SK-N-SH (cell line): ENCODE results near the gene PTPRF. TPM values are rescaled to one million over a fixed set of nuclear protein-coding genes. Genes with fewer than 3 reads are reported as not detected.
"Not testable (repeated sequence)": the region's sequence is repeated elsewhere in the genome, so short reads cannot be mapped to it uniquely, and the experiment has no call there.

Source experiments
- CTCF ChIA-PET: fragments of 300-600, 350-600 bp; formaldehyde crosslinking; extraction: SDS; loops from one replicate; lab custom pipeline; 2021; lab: Yijun Ruan, JAX
- POLR2A ChIA-PET: fragments of 350-600 bp; sonication (Branson Sonifier 250); formaldehyde crosslinking; extraction: SDS; loops from one replicate; lab custom pipeline; 2020; ENCODE audit warnings: antibody characterized with exemption, inconsistent platforms; lab: Yijun Ruan, JAX
- DNase-seq: peaks from one replicate; pipeline ENCODE4 v3.0.0; 2012
- H2AFZ ChIP-seq: fragments of 200-600 bp; sonication (generic); 2 replicates; pipeline ENCODE4 v1.8.1; 2016; ENCODE audit warnings: antibody characterized with exemption, mild to moderate bottlenecking, low read depth
- H3F3A ChIP-seq: fragments of 200-600 bp; sonication (generic); replicated peaks from 2 replicates; pipeline ENCODE3; 2016; ENCODE audit warnings: antibody characterized with exemption, mild to moderate bottlenecking; ENCODE audit not compliant: insufficient read depth
- H3K27ac ChIP-seq, 2 experiments: fragments of 200-500 bp in 1 of 2; fragments of 200-600 bp in 1 of 2; sonication (Bioruptor generic) in 1 of 2; sonication (generic), shearing (Covaris generic) in 1 of 2; 2 replicates each; pipeline versions ENCODE4 v1.5.1 to v1.6.1; 2014 to 2016; ENCODE audit warnings: low read depth in 2 of 2, inconsistent platforms in 1 of 2, low read length in 1 of 2, mild to moderate bottlenecking in 1 of 2, mixed read lengths in 1 of 2
- H3K27me3 ChIP-seq: fragments of 200-600 bp; sonication (generic), shearing (Covaris generic); 2 replicates; pipeline ENCODE4 v1.6.1; 2016; ENCODE audit warnings: mixed run types; ENCODE audit not compliant: insufficient read depth
- H3K36me3 ChIP-seq, 2 experiments: fragments of 200-500 bp in 1 of 2; fragments of 200-600 bp in 1 of 2; sonication (Bioruptor generic) in 1 of 2; sonication (generic) in 1 of 2; replicated peaks in 1 of 2; 2 replicates each; pipeline versions ENCODE3 to v1.5.1; 2014 to 2016; ENCODE audit warnings: low read length in 1 of 2, mild to moderate bottlenecking in 1 of 2; ENCODE audit not compliant: insufficient read depth in 2 of 2, control insufficient read depth in 1 of 2
- H3K4me1 ChIP-seq, 2 experiments: fragments of 200-500 bp in 1 of 2; fragments of 200-600 bp in 1 of 2; sonication (Bioruptor generic) in 1 of 2; sonication (generic), shearing (Covaris generic) in 1 of 2; 2 replicates each; pipeline versions ENCODE4 v1.5.1 to v1.6.1; 2014 to 2016; ENCODE audit warnings: low read depth in 1 of 2, low read length in 1 of 2, mixed run types in 1 of 2; ENCODE audit not compliant: insufficient read depth in 2 of 2, control insufficient read depth in 1 of 2
- H3K4me2 ChIP-seq: fragments of 200-600 bp; sonication (generic), shearing (Covaris generic); 2 replicates; pipeline ENCODE4 v1.6.1; 2017; ENCODE audit warnings: mixed run types
- H3K4me3 ChIP-seq, 2 experiments: fragments of 200-500 bp in 1 of 2; fragments of 200-600 bp in 1 of 2; sonication (Bioruptor generic) in 1 of 2; sonication (generic), shearing (Covaris generic) in 1 of 2; 2 replicates each; pipeline versions ENCODE4 v1.5.1 to v1.8.1; 2014 to 2016; ENCODE audit warnings: low read depth in 2 of 2, inconsistent platforms in 1 of 2, low read length in 1 of 2, mild to moderate bottlenecking in 1 of 2, mixed read lengths in 1 of 2, moderate library complexity in 1 of 2
- H3K79me2 ChIP-seq: fragments of 200-600 bp; sonication (generic); 2 replicates; pipeline ENCODE4 v1.8.1; 2017; ENCODE audit warnings: mild to moderate bottlenecking; ENCODE audit not compliant: insufficient read depth
- H3K9ac ChIP-seq: fragments of 200-600 bp; sonication (generic); 2 replicates; pipeline ENCODE4 v1.6.1; 2017; ENCODE audit warnings: mixed run types
- H3K9me2 ChIP-seq: fragments of 200-600 bp; sonication (generic); 2 replicates; pipeline ENCODE4 v1.6.1; 2017; ENCODE audit warnings: mixed run types
- H3K9me3 ChIP-seq: fragments of 200-600 bp; sonication (generic); 2 replicates; pipeline ENCODE4 v1.6.1; 2017; ENCODE audit warnings: mixed run types, mild to moderate bottlenecking, moderate library complexity
- H4K20me1 ChIP-seq: fragments of 200-600 bp; sonication (generic); 2 replicates; pipeline ENCODE4 v1.6.1; 2017; ENCODE audit warnings: mild to moderate bottlenecking, mixed run types; ENCODE audit not compliant: insufficient read depth
- EP300 ChIP-seq, 2 experiments: IDR thresholded peaks; 2 replicates each; pipeline versions ENCODE4 v1.4.0 to v1.6.1; 2012; ENCODE audit warnings: borderline replicate concordance in 1 of 2, low read depth in 1 of 2, low read length in 1 of 2
- EZH2phosphoT487 ChIP-seq: fragments of 200-600 bp; sonication (generic); IDR thresholded peaks from 2 replicates; pipeline ENCODE4 v1.6.1; 2017; ENCODE audit warnings: low read depth, mixed run types, mild to moderate bottlenecking, antibody characterized with exemption, moderate library complexity, borderline replicate concordance
- FOXJ3 ChIP-seq: sonication (generic); formaldehyde crosslinking; IDR thresholded peaks from 2 replicates; pipeline ENCODE4 v1.5.1; 2020; ENCODE audit warnings: mild to moderate bottlenecking, missing genetic modification reagents
- FOXM1 ChIP-seq: IDR thresholded peaks from 2 replicates; pipeline ENCODE4 v1.4.0; 2012; ENCODE audit warnings: low read depth, mild to moderate bottlenecking
- GABPA ChIP-seq: IDR thresholded peaks from 2 replicates; pipeline ENCODE4 v1.4.0; 2012; ENCODE audit warnings: low read depth, mild to moderate bottlenecking
- GATA2 ChIP-seq: sonication (generic); formaldehyde crosslinking; IDR thresholded peaks from 2 replicates; pipeline ENCODE4 v1.5.0; 2020; ENCODE audit warnings: mild to moderate bottlenecking, missing genetic modification reagents
- MXI1 ChIP-seq: IDR thresholded peaks from 2 replicates; pipeline ENCODE4 v1.6.1; 2012; ENCODE audit warnings: mild to moderate bottlenecking, low read depth, low read length, improper control_type of control experiment
- NRF1 ChIP-seq: IDR thresholded peaks from 2 replicates; pipeline ENCODE4 v1.6.1; 2012; ENCODE audit warnings: low read depth, mild to moderate bottlenecking, low read length
- POLR2AphosphoS5 ChIP-seq: IDR thresholded peaks from 2 replicates; pipeline ENCODE4 v1.6.1; 2012; ENCODE audit warnings: low read depth, low read length
- RAD21 ChIP-seq: IDR thresholded peaks from 2 replicates; pipeline ENCODE4 v1.6.1; 2012; ENCODE audit warnings: mild to moderate bottlenecking, low read length
- RFX5 ChIP-seq: IDR thresholded peaks from 2 replicates; pipeline ENCODE4 v1.6.1; 2012; ENCODE audit warnings: mild to moderate bottlenecking, improper control_type of control experiment, low read length
- SIN3A ChIP-seq: IDR thresholded peaks from 2 replicates; pipeline ENCODE4 v1.6.1; 2012; ENCODE audit warnings: low read depth, mild to moderate bottlenecking, low read length, moderate library complexity, borderline replicate concordance
- YY1 ChIP-seq: IDR thresholded peaks from 2 replicates; pipeline ENCODE4 v1.4.0; 2012; ENCODE audit warnings: low read depth, mild to moderate bottlenecking
- WGBS: methylation state at CpG from one replicate; pipeline ENCODE4 v1.1.6; 2017; ENCODE audit warnings: low lambda C conversion rate; 5-methylcytosine and 5-hydroxymethylcytosine counted together
- polyA plus RNA-seq, 3 experiments: library from polyadenylated mRNA; depleted of rRNA; stranded (reverse); fragments of >200 nt; gene quantifications; 2 replicates each; pipeline ENCODE4 v1.2.3, GENCODE V29; 2012
- TF ChIP-seq, protein P1 (sequence below): fragments of 150-350 bp; IDR thresholded peaks from 2 replicates; pipeline ENCODE4 v1.6.1; 2017; ENCODE audit warnings: antibody characterized with exemption, low read length, low read depth, borderline replicate concordance
- TF ChIP-seq, protein P2 (sequence below): IDR thresholded peaks from 2 replicates; pipeline ENCODE4 v1.4.0; 2012; ENCODE audit warnings: low read depth, borderline replicate concordance
- TF ChIP-seq, protein P3 (sequence below): IDR thresholded peaks from 2 replicates; pipeline ENCODE4 v1.6.1; 2012; ENCODE audit warnings: mild to moderate bottlenecking, low read depth, low read length, moderate library complexity
- TF ChIP-seq, protein P4 (sequence below): IDR thresholded peaks from 2 replicates; pipeline ENCODE4 v1.4.0; 2012; ENCODE audit warnings: low read depth

The PTPRF gene
- polyA plus RNA-seq, 1 of the 3 experiments (the other 2 are of a cell fraction), result 72.7 TPM

DNA sequence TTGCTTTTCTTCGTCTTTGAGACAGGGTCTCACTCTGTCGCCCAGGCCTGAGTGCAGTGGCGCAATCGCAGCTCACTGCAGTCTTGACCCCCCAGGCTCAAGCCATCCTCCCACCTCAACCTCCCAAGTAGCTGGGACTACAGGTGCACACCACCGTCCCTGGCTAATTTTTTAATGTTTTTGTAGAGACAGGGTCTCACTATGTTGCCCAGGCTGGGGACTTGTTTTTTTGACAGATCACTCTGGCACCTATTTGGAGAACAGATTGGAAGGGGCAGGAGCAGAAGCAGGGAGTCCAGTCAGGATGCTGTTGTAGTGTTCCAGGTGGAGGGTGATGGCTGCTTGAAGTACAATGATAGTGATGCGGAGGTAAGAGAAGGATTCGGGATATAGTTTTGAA is 106.6 kb downstream of the PTPRF start:
- H3K27me3 ChIP-seq, result no peaks in the 10 kb centered on the region
- H3K4me3 ChIP-seq, result no peak overlapping the region
- no peak for DNase-seq
- H3K4me1 ChIP-seq, result no peaks in the 10 kb centered on the region
- H3K4me2 ChIP-seq, result no peak overlapping the region
- H4K20me1 ChIP-seq, result no peaks in the 10 kb centered on the region
- ChIA-PET POLR2A (no interaction called here), CTCF (no interaction called here)
- no peak overlapping the region for H3K27ac ChIP-seq
- no peaks in the 10 kb centered on the region for H3K9me3 ChIP-seq
- H3K79me2 ChIP-seq, result no peaks in the 10 kb centered on the region
- WGBS, result 90% methylated on average over 7 of the region's 7 CpGs
- no peak overlapping the region for H3K9ac ChIP-seq
- H3F3A ChIP-seq, result peaks cover 4% of the 10 kb centered on the region
- no peak overlapping the region for H2AFZ ChIP-seq
- H3K9me2 ChIP-seq, result no peaks in the 10 kb centered on the region
- TF ChIP-seq GATA2 (no peak), SIN3A (no peak), GABPA (no peak), FOXM1 (no peak), NRF1 (no peak), FOXJ3 (CRISPR knock-in tag) (no peak), YY1 (no peak), MXI1 (no peak), POLR2AphosphoS5 (no peak), RAD21 (no peak), EZH2phosphoT487 (no peak), EP300 (IDR thresholded peaks at IDR 0.05; ENCODE audit: borderline replicate concordance in 1 of 2, low read depth in 1 of 2, low read length in 1 of 2) (no peak), RFX5 (no peak)
- TF ChIP-seq, protein P1, sequence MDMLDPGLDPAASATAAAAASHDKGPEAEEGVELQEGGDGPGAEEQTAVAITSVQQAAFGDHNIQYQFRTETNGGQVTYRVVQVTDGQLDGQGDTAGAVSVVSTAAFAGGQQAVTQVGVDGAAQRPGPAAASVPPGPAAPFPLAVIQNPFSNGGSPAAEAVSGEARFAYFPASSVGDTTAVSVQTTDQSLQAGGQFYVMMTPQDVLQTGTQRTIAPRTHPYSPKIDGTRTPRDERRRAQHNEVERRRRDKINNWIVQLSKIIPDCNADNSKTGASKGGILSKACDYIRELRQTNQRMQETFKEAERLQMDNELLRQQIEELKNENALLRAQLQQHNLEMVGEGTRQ, result no peak
- TF ChIP-seq, protein P2, sequence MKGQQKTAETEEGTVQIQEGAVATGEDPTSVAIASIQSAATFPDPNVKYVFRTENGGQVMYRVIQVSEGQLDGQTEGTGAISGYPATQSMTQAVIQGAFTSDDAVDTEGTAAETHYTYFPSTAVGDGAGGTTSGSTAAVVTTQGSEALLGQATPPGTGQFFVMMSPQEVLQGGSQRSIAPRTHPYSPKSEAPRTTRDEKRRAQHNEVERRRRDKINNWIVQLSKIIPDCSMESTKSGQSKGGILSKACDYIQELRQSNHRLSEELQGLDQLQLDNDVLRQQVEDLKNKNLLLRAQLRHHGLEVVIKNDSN, result no peak
- TF ChIP-seq, protein P3, sequence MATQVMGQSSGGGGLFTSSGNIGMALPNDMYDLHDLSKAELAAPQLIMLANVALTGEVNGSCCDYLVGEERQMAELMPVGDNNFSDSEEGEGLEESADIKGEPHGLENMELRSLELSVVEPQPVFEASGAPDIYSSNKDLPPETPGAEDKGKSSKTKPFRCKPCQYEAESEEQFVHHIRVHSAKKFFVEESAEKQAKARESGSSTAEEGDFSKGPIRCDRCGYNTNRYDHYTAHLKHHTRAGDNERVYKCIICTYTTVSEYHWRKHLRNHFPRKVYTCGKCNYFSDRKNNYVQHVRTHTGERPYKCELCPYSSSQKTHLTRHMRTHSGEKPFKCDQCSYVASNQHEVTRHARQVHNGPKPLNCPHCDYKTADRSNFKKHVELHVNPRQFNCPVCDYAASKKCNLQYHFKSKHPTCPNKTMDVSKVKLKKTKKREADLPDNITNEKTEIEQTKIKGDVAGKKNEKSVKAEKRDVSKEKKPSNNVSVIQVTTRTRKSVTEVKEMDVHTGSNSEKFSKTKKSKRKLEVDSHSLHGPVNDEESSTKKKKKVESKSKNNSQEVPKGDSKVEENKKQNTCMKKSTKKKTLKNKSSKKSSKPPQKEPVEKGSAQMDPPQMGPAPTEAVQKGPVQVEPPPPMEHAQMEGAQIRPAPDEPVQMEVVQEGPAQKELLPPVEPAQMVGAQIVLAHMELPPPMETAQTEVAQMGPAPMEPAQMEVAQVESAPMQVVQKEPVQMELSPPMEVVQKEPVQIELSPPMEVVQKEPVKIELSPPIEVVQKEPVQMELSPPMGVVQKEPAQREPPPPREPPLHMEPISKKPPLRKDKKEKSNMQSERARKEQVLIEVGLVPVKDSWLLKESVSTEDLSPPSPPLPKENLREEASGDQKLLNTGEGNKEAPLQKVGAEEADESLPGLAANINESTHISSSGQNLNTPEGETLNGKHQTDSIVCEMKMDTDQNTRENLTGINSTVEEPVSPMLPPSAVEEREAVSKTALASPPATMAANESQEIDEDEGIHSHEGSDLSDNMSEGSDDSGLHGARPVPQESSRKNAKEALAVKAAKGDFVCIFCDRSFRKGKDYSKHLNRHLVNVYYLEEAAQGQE, result no peak
- TF ChIP-seq, protein P4, sequence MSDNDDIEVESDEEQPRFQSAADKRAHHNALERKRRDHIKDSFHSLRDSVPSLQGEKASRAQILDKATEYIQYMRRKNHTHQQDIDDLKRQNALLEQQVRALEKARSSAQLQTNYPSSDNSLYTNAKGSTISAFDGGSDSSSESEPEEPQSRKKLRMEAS, result no peak
- no peaks in the 10 kb centered on the region for H3K36me3 ChIP-seq

DNA sequence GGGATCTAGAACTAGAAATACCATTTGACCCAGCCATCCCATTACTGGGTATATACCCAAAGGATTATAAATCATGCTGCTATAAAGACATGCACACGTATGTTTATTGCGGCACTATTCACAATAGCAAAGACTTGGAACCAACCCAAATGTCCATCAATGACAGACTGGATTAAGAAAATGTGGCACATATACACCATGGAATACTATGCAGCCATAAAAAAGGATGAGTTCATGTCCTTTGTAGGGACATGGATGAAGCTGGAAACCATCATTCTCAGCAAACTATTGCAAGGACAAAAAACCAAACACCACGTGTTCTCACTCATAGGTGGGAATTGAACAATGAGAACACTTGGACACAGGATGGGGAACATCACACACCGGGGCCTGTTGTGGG is 107.7 kb downstream of the PTPRF start:
- H2AFZ ChIP-seq, POLR2A ChIA-PET, H3K4me3 ChIP-seq, H3K4me2 ChIP-seq, H3K4me1 ChIP-seq, H3K9me2 ChIP-seq, H3K79me2 ChIP-seq, H4K20me1 ChIP-seq, H3F3A ChIP-seq, DNase-seq, H3K9ac ChIP-seq, H3K27ac ChIP-seq, H3K9me3 ChIP-seq, CTCF ChIA-PET, H3K27me3 ChIP-seq, H3K36me3 ChIP-seq: not testable (repeated sequence)
- 77% methylated on average over 3 of the region's 4 CpGs for WGBS
